ENCODE data around the gene TXNDC12. TPM values are rescaled to one million over a fixed set of nuclear protein-coding genes. Genes with fewer than 3 reads are reported as not detected.

TXNDC12 gene
- total and polyA plus RNA-seq, 10 donors = 10.3 to 49.5 (median 41.8) TPM

- Histone ChIP-seq H3K9me3 (no peaks in the 10 kb centered on the region), H3K27ac (peak overlapping the region; percentile 73 to 97 (median 89)), H3K4me3 (peak overlapping the region in 6 of 8 donors; percentile 75 to 89 (median 80)), H3K36me3 (peaks cover 0 to 41% (median 17%) of the 10 kb centered on the region in 6 donors), H3K4me1 (peaks cover 20 to 50% (median 35%) of the 10 kb centered on the region in 6 donors), H3K27me3 (replicated peaks in 1 of 7) (no peaks in the 10 kb centered on the region)
- DNase-seq = no peak
- 94 to 100% (median 96%) methylated on average over 2 of the region's 2 CpGs for WGBS, 5 donors
- intact Hi-C loops (cut with DNase I; ENCODE audit: low total_unique reads) = no loop called here
- TF ChIP-seq POLR2AphosphoS5 (IDR thresholded peaks at IDR 0.05) = no peak
- no peak for TF ChIP-seq POLR2A (IDR thresholded peaks at IDR 0.05)
- TF ChIP-seq, protein P1, sequence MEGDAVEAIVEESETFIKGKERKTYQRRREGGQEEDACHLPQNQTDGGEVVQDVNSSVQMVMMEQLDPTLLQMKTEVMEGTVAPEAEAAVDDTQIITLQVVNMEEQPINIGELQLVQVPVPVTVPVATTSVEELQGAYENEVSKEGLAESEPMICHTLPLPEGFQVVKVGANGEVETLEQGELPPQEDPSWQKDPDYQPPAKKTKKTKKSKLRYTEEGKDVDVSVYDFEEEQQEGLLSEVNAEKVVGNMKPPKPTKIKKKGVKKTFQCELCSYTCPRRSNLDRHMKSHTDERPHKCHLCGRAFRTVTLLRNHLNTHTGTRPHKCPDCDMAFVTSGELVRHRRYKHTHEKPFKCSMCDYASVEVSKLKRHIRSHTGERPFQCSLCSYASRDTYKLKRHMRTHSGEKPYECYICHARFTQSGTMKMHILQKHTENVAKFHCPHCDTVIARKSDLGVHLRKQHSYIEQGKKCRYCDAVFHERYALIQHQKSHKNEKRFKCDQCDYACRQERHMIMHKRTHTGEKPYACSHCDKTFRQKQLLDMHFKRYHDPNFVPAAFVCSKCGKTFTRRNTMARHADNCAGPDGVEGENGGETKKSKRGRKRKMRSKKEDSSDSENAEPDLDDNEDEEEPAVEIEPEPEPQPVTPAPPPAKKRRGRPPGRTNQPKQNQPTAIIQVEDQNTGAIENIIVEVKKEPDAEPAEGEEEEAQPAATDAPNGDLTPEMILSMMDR (IDR thresholded peaks at IDR 0.05 in 8 of 11, conservative IDR thresholded peaks at IDR 0.05 in 3 of 11) = no peak
These were observed 21.0 kb downstream of the TXNDC12 start for GRCh38 chr1:52034050-52034384.

- Histone ChIP-seq H3K9me3 (no peaks in the 10 kb centered on the region), H3K36me3 (peaks cover 0 to 36% (median 12%) of the 10 kb centered on the region in 6 donors), H3K27ac (peak within 1 kb of the TSS; percentile 73 to 97 (median 89)), H3K27me3 (replicated peaks in 1 of 7) (no peaks in the 10 kb centered on the region), H3K4me3 (peak within 1 kb of the TSS; percentile 74 to 98 (median 80)), H3K4me1 (peaks cover 20 to 53% (median 35%) of the 10 kb centered on the region in 6 donors)
- intact Hi-C loops (cut with DNase I; ENCODE audit: low total_unique reads) = no loop called here
- peak; percentile 96 for DNase-seq
- WGBS, 5 donors = 2 to 4% (median 3%) methylated on average over 57 to 78 of the region's 78 CpGs
- peak; percentile 96 to 98 (median 97) for TF ChIP-seq POLR2AphosphoS5 (IDR thresholded peaks at IDR 0.05)
- peak in 1 of 3 donors; percentile 23 for TF ChIP-seq POLR2A (IDR thresholded peaks at IDR 0.05)
- TF ChIP-seq, protein P1 (IDR thresholded peaks at IDR 0.05 in 8 of 11, conservative IDR thresholded peaks at IDR 0.05 in 3 of 11) = no peak
These were observed 21.6 kb downstream of the TXNDC12 start, which contains the start of gene KTI12 for GRCh38 chr1:52033190-52034049. TSS of gene KTI12 (minus strand) at chr1:52033810. CDS start at chr1:52033761, 49 bp downstream.

DNA sequence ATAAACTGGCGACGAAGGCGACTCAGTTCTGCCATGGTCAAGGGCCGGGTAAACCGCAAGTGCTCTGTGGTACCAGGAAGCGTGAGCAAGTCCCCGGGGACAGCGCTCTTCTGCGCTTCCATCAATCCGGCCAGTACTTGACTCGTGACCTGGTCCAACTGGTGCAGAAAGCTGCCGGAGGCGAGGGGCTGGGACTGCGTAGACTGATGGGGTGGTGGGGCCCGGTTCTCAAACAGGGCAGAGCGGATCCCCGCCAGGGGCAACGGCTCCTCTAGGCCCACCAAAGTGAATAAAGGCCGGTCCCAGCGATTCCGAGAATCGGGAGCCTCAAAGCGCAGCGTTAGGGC is 22.2 kb downstream of the TXNDC12 start:
- TF ChIP-seq, protein P1 (IDR thresholded peaks at IDR 0.05 in 8 of 11, conservative IDR thresholded peaks at IDR 0.05 in 3 of 11) = no peak
- TF ChIP-seq POLR2AphosphoS5 (IDR thresholded peaks at IDR 0.05) (no peak), POLR2A (IDR thresholded peaks at IDR 0.05) (no peak)
- intact Hi-C loops (cut with DNase I; ENCODE audit: low total_unique reads) = no loop called here
- WGBS, 5 donors = 3 to 11% (median 8%) methylated on average over 13 to 24 of the region's 24 CpGs

More for the DNA sequence above, 22.2 kb downstream of the TXNDC12 start:
- H3K4me1 ChIP-seq = peaks cover 20 to 53% (median 35%) of the 10 kb centered on the region in 6 donors
- peaks cover 0 to 36% (median 10%) of the 10 kb centered on the region in 6 donors for H3K36me3 ChIP-seq
- peak; percentile 84 for DNase-seq
- peak overlapping the region; percentile 74 to 98 (median 80) for H3K4me3 ChIP-seq
- peak overlapping the region; percentile 73 to 97 (median 89) for H3K27ac ChIP-seq
- no peaks in the 10 kb centered on the region for H3K9me3 ChIP-seq
- no peaks in the 10 kb centered on the region for H3K27me3 ChIP-seq (replicated peaks in 1 of 7)

All from spleen (tissue), 11 donors.